Breast epithelium (tissue), 4 donors: ENCODE measurements around the gene PRKAR1B. TPM values are rescaled to one million over a fixed set of nuclear protein-coding genes. Genes with fewer than 3 reads are reported as not detected.
A peak's percentile ranks its signal among the peaks of the same experiment; 100 is the strongest.

ENCODE experiments used
- DNase-seq, 2 donors: peaks; one replicate each; pipeline ENCODE4 v3.0.0-alpha.2; 2019; ENCODE audit warnings: low spot score in 2 of 2
- H3K27ac ChIP-seq, 2 donors: fragments of 200-600 bp; sonication (generic) in 1 of 2; one replicate each; pipeline ENCODE4 v1.5.1; 2016 to 2019; ENCODE audit warnings: mild to moderate bottlenecking in 1 of 2
- H3K27me3 ChIP-seq, 2 donors: fragments of 200-600 bp; sonication (generic) in 1 of 2; one replicate each; pipeline versions ENCODE4 v1.5.1 to v1.6.0; 2017 to 2019; ENCODE audit warnings: control low read depth in 1 of 2, mild to moderate bottlenecking in 1 of 2
- H3K36me3 ChIP-seq: fragments of 200-600 bp; one replicate; pipeline ENCODE4 v1.5.1; 2019
- H3K4me1 ChIP-seq, 2 donors: fragments of 200-600 bp; sonication (generic); one replicate each; pipeline ENCODE4 v1.5.1; 2016 to 2019; ENCODE audit warnings: control low read depth in 1 of 2
- H3K4me3 ChIP-seq, 3 donors: fragments of 200-600 bp; sonication (generic); 1 replicate in 2 of 3; 2 replicates in 1 of 3; pipeline ENCODE4 v1.5.1; 2016 to 2019; ENCODE audit warnings: mild to moderate bottlenecking in 3 of 3, moderate library complexity in 2 of 3
- H3K9me3 ChIP-seq, 2 donors: fragments of 200-600 bp; sonication (generic) in 1 of 2; one replicate each; pipeline ENCODE4 v1.5.1; 2016 to 2019; ENCODE audit warnings: control low read depth in 1 of 2
- POLR2A ChIP-seq: fragments of 450-650 bp; IDR thresholded peaks from one replicate; pipeline ENCODE4 v1.6.1; 2016; ENCODE audit warnings: antibody characterized with exemption, mild to moderate bottlenecking, moderate library complexity
- POLR2AphosphoS5 ChIP-seq, 3 donors: sonication (generic); formaldehyde crosslinking; IDR thresholded peaks; one replicate each; pipeline ENCODE4 v1.6.1; 2017; ENCODE audit warnings: antibody characterized with exemption in 3 of 3
- intact Hi-C: fragments of 100-400 bp; cut with DNase I; formaldehyde crosslinking; loops from one replicate; pipeline ENCODE4 v1.15.1; 2023; ENCODE audit warnings: low total_unique reads
- total RNA-seq, 3 donors: library from RNA; depleted of rRNA; stranded (reverse); fragments of >200 nt; gene quantifications; one replicate each; pipeline ENCODE4 v1.1.0, GENCODE V29; 2016
- TF ChIP-seq, protein P1 (sequence below), 3 donors: fragments of 450-650 bp; IDR thresholded peaks; one replicate each; pipeline ENCODE4 v1.5.1; 2016 to 2017; ENCODE audit warnings: antibody characterized with exemption in 3 of 3, mild to moderate bottlenecking in 3 of 3, moderate library complexity in 3 of 3

The PRKAR1B gene
- total RNA-seq, 3 donors from 2014 or later = 3.7 to 10.5 (median 7.9) TPM

DNA sequence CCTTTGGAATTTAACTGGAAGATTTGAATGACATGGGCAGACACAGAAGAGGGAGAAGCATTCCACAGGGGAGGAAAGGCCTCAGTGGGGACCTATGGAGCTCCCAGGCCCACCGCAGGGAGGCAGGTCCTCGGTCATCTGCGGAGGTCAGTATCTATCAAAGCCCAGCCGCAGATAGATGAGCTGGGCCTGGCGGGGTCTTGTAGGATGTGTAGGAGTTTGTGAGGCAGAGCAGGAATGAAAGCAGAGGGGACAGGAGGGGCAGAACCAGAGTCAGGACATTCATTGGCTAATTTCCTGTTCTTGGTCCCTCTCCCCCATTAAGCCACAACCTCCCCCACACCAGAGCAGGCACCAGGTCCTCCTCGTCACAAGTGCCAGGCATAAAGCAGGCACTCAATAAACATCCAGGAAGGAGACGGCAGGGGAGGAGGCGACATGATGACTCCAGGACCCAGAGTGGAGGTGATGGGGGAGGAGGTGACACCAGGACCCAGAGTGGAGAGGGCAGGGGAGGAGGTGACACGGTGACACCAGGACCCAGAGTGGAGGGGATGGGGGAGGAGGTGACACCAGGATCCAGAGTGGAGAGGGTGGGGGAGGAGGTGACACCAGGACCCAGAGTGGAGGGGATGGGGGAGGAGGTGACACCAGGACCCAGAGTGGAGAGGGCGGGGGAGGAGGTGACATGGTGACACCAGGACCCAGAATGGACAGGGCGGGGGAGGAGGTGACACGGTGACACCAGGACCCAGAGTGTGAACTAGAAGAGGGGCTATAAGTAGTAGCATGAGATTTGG is 123.7 kb downstream of the PRKAR1B start:
- Histone ChIP-seq H3K36me3 (no peaks in the 10 kb centered on the region), H3K4me1 (peaks cover 0 to 9% of the 10 kb centered on the region in 2 donors), H3K4me3 (no peak overlapping the region), H3K27ac (peak overlapping the region; percentile 75 to 92), H3K9me3 (no peaks in the 10 kb centered on the region), H3K27me3 (no peaks in the 10 kb centered on the region)
- no peak for DNase-seq
- TF ChIP-seq, protein P1, sequence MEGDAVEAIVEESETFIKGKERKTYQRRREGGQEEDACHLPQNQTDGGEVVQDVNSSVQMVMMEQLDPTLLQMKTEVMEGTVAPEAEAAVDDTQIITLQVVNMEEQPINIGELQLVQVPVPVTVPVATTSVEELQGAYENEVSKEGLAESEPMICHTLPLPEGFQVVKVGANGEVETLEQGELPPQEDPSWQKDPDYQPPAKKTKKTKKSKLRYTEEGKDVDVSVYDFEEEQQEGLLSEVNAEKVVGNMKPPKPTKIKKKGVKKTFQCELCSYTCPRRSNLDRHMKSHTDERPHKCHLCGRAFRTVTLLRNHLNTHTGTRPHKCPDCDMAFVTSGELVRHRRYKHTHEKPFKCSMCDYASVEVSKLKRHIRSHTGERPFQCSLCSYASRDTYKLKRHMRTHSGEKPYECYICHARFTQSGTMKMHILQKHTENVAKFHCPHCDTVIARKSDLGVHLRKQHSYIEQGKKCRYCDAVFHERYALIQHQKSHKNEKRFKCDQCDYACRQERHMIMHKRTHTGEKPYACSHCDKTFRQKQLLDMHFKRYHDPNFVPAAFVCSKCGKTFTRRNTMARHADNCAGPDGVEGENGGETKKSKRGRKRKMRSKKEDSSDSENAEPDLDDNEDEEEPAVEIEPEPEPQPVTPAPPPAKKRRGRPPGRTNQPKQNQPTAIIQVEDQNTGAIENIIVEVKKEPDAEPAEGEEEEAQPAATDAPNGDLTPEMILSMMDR (IDR thresholded peaks at IDR 0.05) = no peak
- TF ChIP-seq POLR2AphosphoS5 (IDR thresholded peaks at IDR 0.05) (no peak), POLR2A (no peak)
- intact Hi-C loops = no loop called here

DNA sequence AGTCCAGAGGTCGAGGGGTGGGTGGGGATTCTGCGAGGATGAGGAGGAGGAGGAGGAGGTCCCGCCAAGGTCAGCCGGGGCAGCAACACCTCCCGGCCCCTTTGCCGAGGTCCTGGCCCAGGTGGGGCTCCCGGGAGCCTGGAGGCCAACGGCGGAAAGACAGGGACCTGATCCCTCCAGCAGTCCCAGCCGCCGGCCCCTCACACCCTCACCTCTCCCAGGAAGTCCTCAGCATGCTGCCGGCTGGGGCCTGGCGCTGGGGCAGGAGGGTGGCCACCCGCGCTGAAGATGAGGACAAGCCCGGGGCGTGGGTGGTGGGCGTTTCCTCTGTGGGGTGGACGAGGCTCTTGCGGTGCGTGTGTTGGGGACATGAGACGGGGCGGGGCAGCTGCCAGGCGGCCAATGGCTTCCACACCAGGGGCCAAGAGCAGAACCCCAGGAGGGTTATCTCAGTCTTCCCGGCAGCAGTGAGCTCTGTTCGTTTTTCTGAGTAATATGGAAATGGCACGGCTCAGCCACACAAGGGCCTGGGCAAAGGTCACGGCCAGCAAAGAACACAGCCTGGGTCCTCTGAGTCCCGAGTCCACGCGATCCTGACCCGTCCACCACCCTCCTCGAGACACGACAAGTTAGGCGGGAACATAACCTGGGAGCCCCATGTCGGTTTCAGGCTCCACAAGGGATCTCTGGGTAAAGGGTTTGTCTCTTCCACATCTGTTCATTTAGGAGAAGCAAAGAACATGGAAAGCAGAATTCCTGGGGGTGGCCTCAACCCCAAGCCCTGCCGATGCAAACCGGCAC is 124.5 kb downstream of the PRKAR1B start:
- Histone ChIP-seq H3K36me3 (no peaks in the 10 kb centered on the region), H3K9me3 (no peaks in the 10 kb centered on the region), H3K27me3 (no peaks in the 10 kb centered on the region), H3K27ac (peak overlapping the region; percentile 75 to 92), H3K4me3 (peak overlapping the region in 1 of 3 donors; percentile 53), H3K4me1 (peaks cover 0 to 9% of the 10 kb centered on the region in 2 donors)
- DNase-seq = no peak
- intact Hi-C loops = no loop called here
- no peak for TF ChIP-seq POLR2AphosphoS5 (IDR thresholded peaks at IDR 0.05)
- TF ChIP-seq, protein P1 (IDR thresholded peaks at IDR 0.05) = no peak
- TF ChIP-seq POLR2A = no peak

DNA sequence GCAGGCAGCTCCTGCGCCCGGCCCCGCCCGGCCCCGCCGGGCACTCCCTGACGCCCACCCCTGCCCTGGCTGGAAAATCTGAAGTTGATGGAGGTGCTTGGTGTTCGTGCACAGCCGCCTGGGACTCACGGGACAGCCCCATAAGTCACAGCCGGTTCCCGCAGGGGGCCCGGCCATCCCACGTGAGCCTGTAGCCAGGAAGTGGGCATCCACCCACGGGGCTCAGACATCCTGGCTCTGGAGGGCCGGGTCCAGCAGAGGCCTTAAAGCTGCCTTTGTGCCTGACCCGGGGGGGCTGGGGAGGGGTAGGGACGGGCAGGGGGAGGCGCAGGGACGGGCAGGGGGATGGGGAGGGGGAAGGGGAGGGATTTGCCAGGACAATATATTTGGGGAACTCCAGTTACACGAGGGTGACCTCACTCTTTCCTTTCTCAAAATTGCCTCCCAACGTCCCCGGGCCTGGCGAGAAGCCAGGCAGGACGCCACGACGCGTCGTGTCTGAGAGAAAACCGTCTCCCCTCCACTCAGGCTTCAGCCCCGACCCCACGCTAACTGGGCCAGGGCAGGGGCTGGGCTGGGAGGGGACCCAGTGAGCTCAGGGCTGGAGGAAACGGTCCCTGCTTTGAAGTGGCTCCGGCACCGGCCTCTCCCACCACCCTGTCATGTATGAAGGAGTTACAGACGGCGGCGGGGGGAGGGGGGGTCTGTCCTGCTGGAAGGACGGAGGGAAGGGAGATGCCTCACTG is 125.3 kb downstream of the PRKAR1B start:
- intact Hi-C loops = no loop called here
- peaks cover 0 to 9% of the 10 kb centered on the region in 2 donors for H3K4me1 ChIP-seq
- H3K27me3 ChIP-seq = no peaks in the 10 kb centered on the region
- TF ChIP-seq POLR2A (no peak), POLR2AphosphoS5 (IDR thresholded peaks at IDR 0.05) (no peak)
- TF ChIP-seq, protein P1 (IDR thresholded peaks at IDR 0.05) = no peak
- no peaks in the 10 kb centered on the region for H3K36me3 ChIP-seq
- no peaks in the 10 kb centered on the region for H3K9me3 ChIP-seq
- H3K4me3 ChIP-seq = peak overlapping the region; percentile 4 to 53 (median 15)
- peak overlapping the region; percentile 75 to 92 for H3K27ac ChIP-seq
- DNase-seq = no peak

DNA sequence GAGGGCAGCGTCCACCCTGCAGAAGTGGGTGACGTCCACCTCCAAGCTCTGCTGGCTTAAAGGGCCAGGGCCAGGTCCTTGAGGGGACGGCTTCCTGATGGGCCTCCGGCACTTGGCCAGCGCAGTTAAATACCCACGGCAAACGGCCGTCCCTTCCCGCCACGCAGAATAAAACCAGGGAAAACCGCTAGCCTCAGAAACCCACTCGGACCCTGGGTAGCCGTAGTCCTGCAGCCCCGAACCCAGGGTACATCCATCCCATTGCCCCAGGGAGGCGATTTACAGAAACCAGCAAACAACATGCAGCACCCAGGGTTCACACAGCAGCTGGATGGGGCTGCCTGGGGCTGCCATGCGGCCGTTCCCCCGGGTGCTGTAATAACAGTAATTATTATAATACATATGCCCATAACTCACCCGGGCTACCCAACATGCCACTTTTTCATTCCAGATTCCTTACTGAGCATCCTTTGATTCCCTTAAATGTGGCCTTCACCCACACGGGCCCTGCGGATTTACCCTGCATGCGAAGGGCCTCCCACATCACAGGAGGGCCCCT is 126.0 kb downstream of the PRKAR1B start:
- no peak for TF ChIP-seq POLR2AphosphoS5 (IDR thresholded peaks at IDR 0.05)
- TF ChIP-seq, protein P1 (IDR thresholded peaks at IDR 0.05) = no peak
- no peak for TF ChIP-seq POLR2A
- no peaks in the 10 kb centered on the region for H3K27me3 ChIP-seq
- H3K9me3 ChIP-seq = no peaks in the 10 kb centered on the region
- peaks cover 0 to 9% of the 10 kb centered on the region in 2 donors for H3K4me1 ChIP-seq
- peak overlapping the region; percentile 75 to 92 for H3K27ac ChIP-seq
- DNase-seq = no peak
- H3K4me3 ChIP-seq = peak overlapping the region; percentile 4 to 53 (median 15)
- intact Hi-C loops = no loop called here
- no peaks in the 10 kb centered on the region for H3K36me3 ChIP-seq
